HG03139 (cell line): ENCODE measurements around the gene IL18BP.

Source experiments
- ATAC-seq: cut with Tn5 transposase; IDR thresholded peaks from one replicate; pipeline ENCODE4 v1.9.1; 2021; ENCODE audit not compliant: unreplicated experiment

Gene IL18BP

DNA sequence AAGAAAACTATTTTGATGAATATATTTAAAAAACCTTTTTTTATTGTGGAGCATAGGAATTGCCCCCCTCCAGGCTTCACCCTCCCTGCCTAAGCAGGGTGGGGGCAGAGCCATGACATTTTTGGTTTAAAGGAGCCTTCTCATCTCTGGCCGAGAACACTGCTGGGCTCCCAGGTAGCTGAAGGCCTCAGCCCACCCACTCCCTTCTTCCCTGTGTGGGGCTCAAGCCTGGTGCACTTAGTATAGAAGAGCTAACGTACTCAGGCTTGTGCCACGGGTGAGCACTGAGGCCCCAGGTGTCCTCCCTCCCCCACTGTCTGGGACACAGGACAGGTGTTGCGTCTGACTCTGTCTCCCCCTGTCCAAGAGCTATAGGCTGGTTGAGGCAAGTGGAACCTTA is 2.2 kb upstream of the IL18BP start:
- ATAC-seq, result no peak

DNA sequence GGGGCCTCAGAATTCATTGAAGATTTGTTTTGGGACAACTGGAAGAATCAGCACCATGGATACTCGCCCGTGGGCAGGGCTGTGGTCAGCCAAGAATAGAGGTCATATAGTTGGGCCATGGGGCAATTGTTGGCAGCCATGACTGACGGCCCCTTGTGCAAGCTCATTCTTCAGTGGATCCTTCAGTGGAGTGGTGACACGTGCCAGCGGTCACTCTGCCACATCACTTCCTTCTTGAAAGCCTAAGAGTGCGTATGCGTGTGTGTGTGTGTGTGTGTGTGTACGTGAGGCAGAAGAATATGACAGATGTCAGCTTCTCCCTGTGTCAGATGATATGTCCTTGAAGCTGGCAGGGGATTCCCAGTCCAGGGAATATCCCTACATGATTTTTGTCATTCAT is 1.8 kb upstream of the IL18BP start:
- no peak for ATAC-seq

DNA sequence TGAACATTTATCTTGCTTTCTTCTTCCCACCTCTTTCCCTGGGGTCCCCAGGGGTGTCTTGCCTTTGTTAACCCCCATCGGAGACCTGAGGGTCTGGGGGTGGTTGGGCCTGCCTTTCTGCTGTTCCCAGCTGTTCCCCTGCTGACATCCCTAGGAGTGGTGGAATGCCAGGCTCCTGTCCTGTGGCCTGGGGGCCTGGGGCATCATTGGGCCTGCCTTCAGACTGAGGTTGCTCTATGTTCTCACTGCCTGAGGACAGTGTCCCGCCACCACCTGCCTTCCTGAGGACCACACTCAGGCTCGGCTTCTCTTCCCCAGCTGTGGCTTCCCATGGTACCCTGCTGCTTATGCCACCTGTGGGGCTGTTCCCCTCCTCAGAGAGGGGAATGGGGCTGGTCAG is 1.1 kb upstream of the IL18BP start:
- no peak for ATAC-seq

DNA sequence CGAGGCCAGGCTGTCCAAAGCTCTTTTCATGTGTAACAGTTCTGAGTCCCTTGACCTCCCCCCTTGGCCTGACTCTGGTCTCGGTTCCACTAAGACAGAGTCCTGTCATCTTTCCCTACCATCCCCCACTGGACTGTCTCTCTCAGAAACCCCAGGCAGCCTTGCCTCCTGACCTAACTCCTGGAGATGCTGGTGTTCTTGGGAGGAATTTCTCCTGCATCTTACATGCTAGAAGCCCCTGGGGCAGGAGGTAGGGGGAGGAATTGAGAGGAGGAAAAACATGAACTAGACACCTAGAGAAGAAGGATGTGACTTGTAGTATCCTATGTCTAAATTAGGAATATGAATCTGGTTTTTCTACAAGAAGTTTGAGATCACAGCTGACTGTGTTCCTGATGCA is 648 bp upstream of the IL18BP start:
- ATAC-seq, result no peak

GRCh38 chr11:71999362-71999761 is 653 bp downstream of the IL18BP start:
- ATAC-seq, result no peak

DNA sequence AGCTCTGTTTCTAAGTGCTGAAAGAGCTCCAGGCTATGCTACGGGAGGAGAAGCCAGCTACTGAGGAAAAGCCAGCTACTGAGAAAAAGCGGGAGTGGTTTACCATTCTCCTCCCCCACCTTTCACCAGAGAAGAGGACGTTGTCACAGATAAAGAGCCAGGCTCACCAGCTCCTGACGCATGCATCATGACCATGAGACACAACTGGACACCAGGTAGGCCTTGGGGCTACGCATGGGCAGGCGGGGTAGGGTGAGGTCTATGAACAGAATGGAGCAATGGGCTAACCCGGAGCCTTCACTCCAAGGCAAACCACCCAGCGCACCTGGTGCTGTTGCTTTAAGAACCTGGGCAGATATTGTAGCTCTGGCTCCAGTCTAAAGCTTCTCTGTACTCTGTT is 1.1 kb downstream of the IL18BP start:
- ATAC-seq, result no peak

DNA sequence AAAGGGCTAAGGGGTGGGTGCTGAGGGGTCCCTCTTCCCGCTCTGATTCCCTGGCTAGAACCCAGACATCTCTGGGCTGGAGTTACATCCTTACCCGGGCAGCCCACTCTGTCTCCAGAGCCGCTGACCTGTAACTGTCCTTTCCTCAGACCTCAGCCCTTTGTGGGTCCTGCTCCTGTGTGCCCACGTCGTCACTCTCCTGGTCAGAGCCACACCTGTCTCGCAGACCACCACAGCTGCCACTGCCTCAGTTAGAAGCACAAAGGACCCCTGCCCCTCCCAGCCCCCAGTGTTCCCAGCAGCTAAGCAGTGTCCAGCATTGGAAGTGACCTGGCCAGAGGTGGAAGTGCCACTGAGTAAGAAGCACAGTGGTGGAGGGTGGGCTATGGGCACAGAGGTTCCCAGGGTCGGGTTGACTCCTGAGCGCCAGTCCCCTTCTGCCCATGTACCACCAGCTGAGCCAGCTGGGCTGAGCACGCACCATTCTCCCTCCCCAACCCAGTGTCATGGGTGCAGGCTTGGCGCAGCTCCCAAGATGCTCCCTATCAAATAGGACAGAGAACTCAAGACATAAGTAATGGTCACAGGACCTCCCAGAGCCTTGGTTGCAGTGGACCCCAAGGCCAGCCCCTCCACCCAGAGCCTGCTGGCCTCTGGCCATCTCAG is 1.6 kb downstream of the IL18BP start:
- no peak for ATAC-seq

- no peak for ATAC-seq
These were observed 2.6 kb downstream of the IL18BP start for GRCh38 chr11:72001285-72001684.

GRCh38 chr11:72001834-72002591 is 3.3 kb downstream of the IL18BP start:
- no peak for ATAC-seq

GRCh38 chr11:72002841-72003775 is 4.4 kb downstream of the IL18BP start:
- ATAC-seq, result no peak

- ATAC-seq, result no peak
These were observed 5.1 kb downstream of the IL18BP start for GRCh38 chr11:72003776-72004171.

GRCh38 chr11:72004515-72005346 is 6.0 kb downstream of the IL18BP start:
- ATAC-seq, result no peak

DNA sequence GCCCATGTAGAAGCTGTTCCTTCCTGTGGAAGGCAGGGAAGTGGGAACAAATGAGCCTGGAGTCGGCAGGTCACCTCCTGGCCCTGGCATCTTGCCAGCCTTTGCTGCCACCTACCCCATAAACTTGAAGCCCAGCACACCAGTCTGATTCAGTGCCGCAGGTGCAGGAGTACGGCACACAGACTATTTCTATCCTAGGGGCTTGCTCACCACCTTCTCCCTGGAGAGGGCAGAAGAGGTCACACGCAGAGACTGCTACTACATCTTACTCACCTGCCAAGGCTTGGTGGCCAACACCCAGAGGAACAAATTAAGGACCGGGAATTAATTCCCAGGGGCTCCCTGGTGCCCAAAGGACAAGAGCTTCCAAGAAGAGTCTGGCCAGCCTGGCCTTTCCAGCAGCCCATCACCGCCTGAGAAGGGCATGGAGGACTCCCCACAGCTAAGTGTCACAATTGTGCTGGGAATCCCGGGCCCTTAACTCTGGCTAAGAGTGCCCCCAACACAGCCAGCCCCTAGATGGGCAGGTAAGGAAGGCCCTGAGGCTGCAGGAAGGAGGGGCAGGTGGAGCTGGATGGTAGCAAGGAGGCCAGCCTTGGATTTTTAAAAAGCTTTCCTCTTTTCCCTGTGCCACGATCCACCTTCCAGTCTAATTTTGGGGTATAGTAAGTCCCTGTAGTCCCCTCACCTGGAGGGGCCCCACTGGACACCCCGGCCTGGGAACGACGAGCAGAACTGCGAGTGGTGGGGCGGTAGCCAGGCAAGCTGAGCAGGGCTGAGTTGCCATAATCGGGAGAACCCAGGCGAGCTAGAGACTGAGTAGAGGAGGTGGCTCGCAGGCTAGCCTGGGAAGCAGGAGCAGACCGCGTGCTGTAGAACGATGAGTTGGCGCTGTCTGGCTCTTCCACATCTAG is 6.9 kb downstream of the IL18BP start:
- ATAC-seq, result no peak

- ATAC-seq, result no peak
These were observed 7.8 kb downstream of the IL18BP start for GRCh38 chr11:72006309-72007088.

GRCh38 chr11:72007089-72007476 is 8.4 kb downstream of the IL18BP start:
- ATAC-seq, result no peak

- ATAC-seq, result no peak
These were observed 8.9 kb downstream of the IL18BP start for GRCh38 chr11:72007587-72007986.

- no peak for ATAC-seq
These were observed 10.0 kb downstream of the IL18BP start for GRCh38 chr11:72008728-72009127.

DNA sequence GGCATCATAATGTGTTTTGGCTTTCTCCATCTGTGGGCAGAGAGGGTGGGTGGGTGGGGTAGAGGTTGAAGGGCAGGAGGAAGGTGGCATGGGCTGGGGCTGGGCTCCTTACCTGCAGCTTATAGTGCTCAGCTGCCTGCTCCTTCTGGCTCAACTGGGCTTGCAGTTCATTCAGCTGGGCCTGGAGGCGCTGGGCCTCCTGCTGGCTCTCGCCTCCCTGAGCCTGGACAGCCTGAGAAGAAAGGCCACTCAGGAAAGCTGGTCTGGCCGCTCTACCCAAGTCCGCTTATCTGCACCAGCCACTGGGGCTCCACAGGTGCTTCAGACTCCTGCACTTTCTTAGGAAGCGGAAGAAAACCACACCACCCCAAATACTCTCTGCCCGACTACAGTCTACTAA is 10.4 kb downstream of the IL18BP start:
- ATAC-seq, result no peak
